GM19467 (cell line): ENCODE measurements around the gene PEX3.
"Not testable (repeated sequence)": the region's sequence is repeated elsewhere in the genome, so short reads cannot be mapped to it uniquely, and the experiment has no call there.

Experiments
- ATAC-seq: cut with Tn5 transposase; IDR thresholded peaks from one replicate; pipeline ENCODE4 v1.9.1; 2021; ENCODE audit warnings: mild to moderate bottlenecking, moderate library complexity; ENCODE audit not compliant: unreplicated experiment

PEX3 gene

GRCh38 chr6:143447865-143448264 lies 2.7 kb upstream of the PEX3 start:
- not testable (repeated sequence) for ATAC-seq

- no peak for ATAC-seq
Measured at GRCh38 chr6:143449082-143449713, 1.4 kb upstream of the PEX3 start.

GRCh38 chr6:143449714-143450452 lies 722 bp upstream of the PEX3 start:
- peak; percentile 4 for ATAC-seq

- no peak for ATAC-seq
Measured at GRCh38 chr6:143451531-143451930, 926 bp downstream of the PEX3 start.

GRCh38 chr6:143457563-143458359 lies 7.2 kb downstream of the PEX3 start:
- no peak for ATAC-seq

- no peak for ATAC-seq
Measured at GRCh38 chr6:143465546-143465945, 14.9 kb downstream of the PEX3 start.

GRCh38 chr6:143468026-143468425 lies 17.4 kb downstream of the PEX3 start:
- ATAC-seq: no peak

- ATAC-seq: not testable (repeated sequence)
Measured at GRCh38 chr6:143468823-143469222, 18.2 kb downstream of the PEX3 start.

GRCh38 chr6:143471822-143472221 lies 21.2 kb downstream of the PEX3 start:
- ATAC-seq: no peak

- ATAC-seq: no peak
Measured at GRCh38 chr6:143476545-143476944, 25.9 kb downstream of the PEX3 start.

- no peak for ATAC-seq
Measured at GRCh38 chr6:143478479-143479062, 28.0 kb downstream of the PEX3 start.

GRCh38 chr6:143482593-143482992 lies 32.0 kb downstream of the PEX3 start:
- ATAC-seq: no peak

GRCh38 chr6:143485967-143486366 lies 35.4 kb downstream of the PEX3 start:
- no peak for ATAC-seq

- no peak for ATAC-seq
Measured at GRCh38 chr6:143486752-143487151, 36.1 kb downstream of the PEX3 start.

- no peak for ATAC-seq
Measured at GRCh38 chr6:143490244-143490643, 39.6 kb downstream of the PEX3 start.

GRCh38 chr6:143490775-143491174 lies 40.2 kb downstream of the PEX3 start:
- ATAC-seq: no peak

GRCh38 chr6:143496974-143497373 lies 46.4 kb downstream of the PEX3 start:
- no peak for ATAC-seq

- no peak for ATAC-seq
Measured at GRCh38 chr6:143498428-143498827, 47.8 kb downstream of the PEX3 start.

GRCh38 chr6:143501851-143502250 lies 51.2 kb downstream of the PEX3 start:
- no peak for ATAC-seq

- no peak for ATAC-seq
Measured at GRCh38 chr6:143504369-143504768, 53.8 kb downstream of the PEX3 start.

- no peak for ATAC-seq
Measured at GRCh38 chr6:143505111-143505510, 54.5 kb downstream of the PEX3 start.
